ENCODE measurements around the gene MYO5B.

DNA sequence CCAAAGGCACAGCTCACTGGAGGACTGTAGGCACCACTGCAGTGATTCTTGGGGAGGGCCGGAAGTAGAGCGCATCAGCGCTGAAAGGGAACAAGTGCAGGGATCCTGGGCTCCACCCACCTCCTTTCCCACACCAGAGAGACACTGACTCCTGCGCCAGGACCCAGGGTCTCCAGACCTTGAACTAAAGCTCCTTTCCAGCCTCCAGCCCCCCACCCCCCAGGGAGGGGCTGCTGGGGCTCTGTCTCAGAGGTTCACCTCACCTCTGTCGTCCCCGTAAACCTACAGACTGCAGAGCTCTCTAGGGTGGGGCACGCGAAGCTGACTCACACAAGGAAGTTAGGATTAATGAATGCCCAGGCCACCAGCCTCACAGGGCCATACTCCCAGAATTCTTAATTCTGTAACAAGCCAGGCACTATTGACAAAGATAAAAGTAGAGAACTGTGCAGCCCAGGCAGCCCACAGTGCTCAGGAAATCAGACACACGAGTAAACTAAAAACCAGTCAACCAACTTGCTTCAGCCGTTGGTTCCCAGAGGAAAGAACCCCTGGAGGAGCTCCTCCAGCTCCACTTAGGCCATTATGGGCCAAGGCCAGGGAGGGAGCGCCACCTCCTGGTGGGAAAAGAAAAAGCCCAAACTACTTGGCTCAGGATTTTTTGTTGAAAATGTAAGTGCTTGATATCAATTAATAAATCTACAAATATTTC, 336.5 kb downstream of the MYO5B start:
- TF ChIP-seq, protein P1, sequence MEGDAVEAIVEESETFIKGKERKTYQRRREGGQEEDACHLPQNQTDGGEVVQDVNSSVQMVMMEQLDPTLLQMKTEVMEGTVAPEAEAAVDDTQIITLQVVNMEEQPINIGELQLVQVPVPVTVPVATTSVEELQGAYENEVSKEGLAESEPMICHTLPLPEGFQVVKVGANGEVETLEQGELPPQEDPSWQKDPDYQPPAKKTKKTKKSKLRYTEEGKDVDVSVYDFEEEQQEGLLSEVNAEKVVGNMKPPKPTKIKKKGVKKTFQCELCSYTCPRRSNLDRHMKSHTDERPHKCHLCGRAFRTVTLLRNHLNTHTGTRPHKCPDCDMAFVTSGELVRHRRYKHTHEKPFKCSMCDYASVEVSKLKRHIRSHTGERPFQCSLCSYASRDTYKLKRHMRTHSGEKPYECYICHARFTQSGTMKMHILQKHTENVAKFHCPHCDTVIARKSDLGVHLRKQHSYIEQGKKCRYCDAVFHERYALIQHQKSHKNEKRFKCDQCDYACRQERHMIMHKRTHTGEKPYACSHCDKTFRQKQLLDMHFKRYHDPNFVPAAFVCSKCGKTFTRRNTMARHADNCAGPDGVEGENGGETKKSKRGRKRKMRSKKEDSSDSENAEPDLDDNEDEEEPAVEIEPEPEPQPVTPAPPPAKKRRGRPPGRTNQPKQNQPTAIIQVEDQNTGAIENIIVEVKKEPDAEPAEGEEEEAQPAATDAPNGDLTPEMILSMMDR (IDR thresholded peaks at IDR 0.05), result peak; percentile 97
- TF ChIP-seq ZFX (IDR thresholded peaks at IDR 0.05; ENCODE audit: borderline replicate concordance), result no peak

All from 22Rv1 (cell line).